A673 (cell line): ENCODE data around the gene NDUFAF2. TPM values are rescaled to one million over a fixed set of nuclear protein-coding genes. Genes with fewer than 3 reads are reported as not detected.

ENCODE experiments used
- BruUV-seq: library from RNA; stranded (reverse); fragments of 400-500 nt; replicated peaks from 2 replicates; lab custom pipeline; 2021; lab: Mats Ljungman, UMichigan
- CTCF ChIA-PET: fragments of 300-600 bp; sonication (Branson Sonifier 250); formaldehyde crosslinking; loops from one replicate; lab custom pipeline; 2022; ENCODE audit warnings: antibody characterized with exemption; lab: Charles Lee
- POLR2A ChIA-PET: fragments of 300-600 bp; sonication (Branson Sonifier 250); formaldehyde crosslinking; loops from one replicate; lab custom pipeline; 2022; ENCODE audit warnings: antibody characterized with exemption; ENCODE audit not compliant: low non-redundant PET; lab: Charles Lee
- DNase-seq: peaks from one replicate; pipeline ENCODE4 v3.0.0-alpha.2; 2015; ENCODE audit warnings: low spot score
- H3K27ac ChIP-seq: fragments of 200-600 bp; sonication (generic); 2 replicates; pipeline ENCODE4 v1.5.1; 2016; ENCODE audit warnings: mixed run types, low read depth, mild to moderate bottlenecking, mixed read lengths, antibody characterized with exemption, low read length; ENCODE audit not compliant: poor library complexity, severe bottlenecking
- H3K27me3 ChIP-seq: fragments of 200-600 bp; sonication (generic); replicated peaks from 2 replicates; pipeline ENCODE4 v1.6.1; 2017; ENCODE audit warnings: mixed run types, low read depth, mild to moderate bottlenecking, mixed read lengths, antibody characterized with exemption, low read length; ENCODE audit not compliant: insufficient read depth, poor library complexity
- H3K36me3 ChIP-seq: fragments of 200-600 bp; sonication (generic); 2 replicates; pipeline ENCODE4 v1.6.1; 2016; ENCODE audit warnings: mixed run types, mild to moderate bottlenecking, mixed read lengths, antibody characterized with exemption, low read length; ENCODE audit not compliant: insufficient read depth, poor library complexity, severe bottlenecking
- H3K4me1 ChIP-seq: fragments of 200-600 bp; sonication (generic); 2 replicates; pipeline ENCODE4 v1.6.1; 2017; ENCODE audit warnings: mixed run types, mild to moderate bottlenecking, mixed read lengths, antibody characterized with exemption, low read length; ENCODE audit not compliant: insufficient read depth, poor library complexity, severe bottlenecking
- H3K4me3 ChIP-seq: fragments of 200-600 bp; sonication (generic); 2 replicates; pipeline ENCODE4 v1.5.1; 2016; ENCODE audit warnings: low read depth, mixed run types, mild to moderate bottlenecking, mixed read lengths, low read length; ENCODE audit not compliant: poor library complexity, severe bottlenecking
- H3K9me3 ChIP-seq: fragments of 200-600 bp; sonication (generic); 2 replicates; pipeline ENCODE4 v1.6.1; 2016; ENCODE audit warnings: mixed run types, low read depth, mild to moderate bottlenecking, mixed read lengths, antibody characterized with exemption, low read length; ENCODE audit not compliant: poor library complexity, severe bottlenecking
- CTCF ChIP-seq: fragments of 300-800, 200-600 bp; sonication (generic); conservative IDR thresholded peaks from 2 replicates; pipeline ENCODE4 v1.5.1; 2017; ENCODE audit warnings: low read depth, mild to moderate bottlenecking, antibody characterized with exemption, low read length, moderate library complexity, mixed read lengths
- EZH2 ChIP-seq: fragments of 200-600 bp; sonication (generic); IDR thresholded peaks from 2 replicates; pipeline ENCODE4 v1.6.1; 2017; ENCODE audit warnings: borderline replicate concordance, low read depth, mild to moderate bottlenecking, mixed read lengths, antibody characterized with exemption, low read length; ENCODE audit not compliant: poor library complexity, severe bottlenecking
- intact Hi-C: fragments of 100-400 bp; cut with micrococcal nuclease; formaldehyde crosslinking; loops from one replicate; pipeline ENCODE4 v1.10.0; 2022; ENCODE audit not compliant: unreplicated experiment
- total RNA-seq: library from RNA; stranded (reverse); gene quantifications from 2 replicates; pipeline ENCODE4 v1.2.3, GENCODE V29; 2021

Gene NDUFAF2
- total RNA-seq, 1 experiment from 2014 or later = 61.6 TPM

- POLR2A ChIA-PET = no interaction called here
- CTCF ChIA-PET = no interaction called here
- intact Hi-C loops = loop anchor here (5.0 to 10.0 kb wide), 4 partner anchors 106 to 769 kb away; no protein-coding TSS in a partner anchor
Measured at GRCh38 chr5:61162832-61163567, 218.0 kb downstream of the NDUFAF2 start.

GRCh38 chr5:61163905-61164304, 218.9 kb downstream of the NDUFAF2 start:
- Histone ChIP-seq H3K27me3 (no peaks in the 10 kb centered on the region), H3K4me3 (peak overlapping the region; percentile 98), H3K9me3 (no peaks in the 10 kb centered on the region), H3K4me1 (peaks cover 23% of the 10 kb centered on the region), H3K36me3 (peaks cover 22% of the 10 kb centered on the region), H3K27ac (no peak overlapping the region)
- BruUV-seq = no TSS peak
- POLR2A ChIA-PET = interaction anchor here (0.7 kb wide), 1 partner anchor 246 kb away, joined by 9 read pairs; no protein-coding TSS in a partner anchor
- CTCF ChIA-PET = no interaction called here
- intact Hi-C loops = loop anchor here (5.0 to 10.0 kb wide), 4 partner anchors 107 to 768 kb away; no protein-coding TSS in a partner anchor
- no peak for DNase-seq
- TF ChIP-seq EZH2 (no peak), CTCF (no peak)

More at GRCh38 chr5:61162832-61163567, 218.0 kb downstream of the NDUFAF2 start:
- DNase-seq = peak; percentile 43
- peak overlapping the region; percentile 95 for H3K27ac ChIP-seq
- H3K36me3 ChIP-seq = peaks cover 27% of the 10 kb centered on the region
- TSS peak; percentile 62 for BruUV-seq
- peak overlapping the region; percentile 98 for H3K4me3 ChIP-seq
- peaks cover 31% of the 10 kb centered on the region for H3K4me1 ChIP-seq
- H3K27me3 ChIP-seq = no peaks in the 10 kb centered on the region
- no peaks in the 10 kb centered on the region for H3K9me3 ChIP-seq
- TF ChIP-seq EZH2 = no peak
- no peak for TF ChIP-seq CTCF

GRCh38 chr5:61167382-61167781, 222.4 kb downstream of the NDUFAF2 start:
- TF ChIP-seq CTCF = peak; percentile 67
- TF ChIP-seq EZH2 = no peak
- ChIA-PET POLR2A (no interaction called here), CTCF (no interaction called here)
- H3K4me3 ChIP-seq = no peak overlapping the region
- no peaks in the 10 kb centered on the region for H3K36me3 ChIP-seq
- no peak overlapping the region for H3K27ac ChIP-seq
- peaks cover 7% of the 10 kb centered on the region for H3K4me1 ChIP-seq
- H3K9me3 ChIP-seq = no peaks in the 10 kb centered on the region
- intact Hi-C loops = loop anchor here (5.0 to 10.0 kb wide), 3 partner anchors 165 to 647 kb away; partner anchors contain the start of gene ZSWIM6
- no peaks in the 10 kb centered on the region for H3K27me3 ChIP-seq
- BruUV-seq = no TSS peak
- DNase-seq = peak; percentile 63
